Glutamatergic neuron (in vitro differentiated cells): Measurements from ENCODE around the gene CNTNAP2. TPM values are rescaled to one million over a fixed set of nuclear protein-coding genes. Genes with fewer than 3 reads are reported as not detected.

Experiments
- DNase-seq: peaks from one replicate; pipeline ENCODE4 v3.0.0; 2022
- H3K27ac Mint-ChIP-seq: one replicate; pipeline ENCODE4 v1.8.0; 2020; ENCODE audit warnings: mild to moderate bottlenecking, mixed read lengths, inconsistent platforms; ENCODE audit not compliant: unreplicated experiment
- H3K27me3 Mint-ChIP-seq: one replicate; pipeline ENCODE4 v1.8.0; 2020; ENCODE audit warnings: mild to moderate bottlenecking, moderate library complexity, mixed read lengths, inconsistent platforms; ENCODE audit not compliant: unreplicated experiment
- H3K36me3 Mint-ChIP-seq: one replicate; pipeline ENCODE4 v1.8.0; 2020; ENCODE audit warnings: mild to moderate bottlenecking, mixed read lengths, inconsistent platforms; ENCODE audit not compliant: unreplicated experiment
- H3K4me1 Mint-ChIP-seq: one replicate; pipeline ENCODE4 v1.8.0; 2020; ENCODE audit warnings: mild to moderate bottlenecking, low read depth, mixed read lengths, inconsistent platforms; ENCODE audit not compliant: unreplicated experiment
- H3K4me3 Mint-ChIP-seq: one replicate; pipeline ENCODE4 v1.8.0; 2020; ENCODE audit warnings: mild to moderate bottlenecking, mixed read lengths, inconsistent platforms; ENCODE audit not compliant: unreplicated experiment
- H3K9me3 Mint-ChIP-seq: one replicate; pipeline ENCODE4 v1.8.0; 2020; ENCODE audit warnings: mild to moderate bottlenecking, moderate library complexity, mixed read lengths, inconsistent platforms; ENCODE audit not compliant: unreplicated experiment
- total RNA-seq: library from RNA; stranded (reverse); fragmentation: NEBNext Ultra II Directional; extraction: Animal tissue kit (Norgen Biotek cat#: 25700); gene quantifications from one replicate; pipeline ENCODE4 v1.2.1, GENCODE V29; 2021; ENCODE audit not compliant: unreplicated experiment
- TF ChIP-seq, protein P1 (sequence below): fragments of 200-600 bp; sonication (generic); IDR thresholded peaks from one replicate; pipeline ENCODE4 v1.5.0; 2021; ENCODE audit not compliant: partially characterized antibody, unreplicated experiment

The CNTNAP2 gene
- total RNA-seq, 1 donor from 2014 or later: 25.8 TPM

DNA sequence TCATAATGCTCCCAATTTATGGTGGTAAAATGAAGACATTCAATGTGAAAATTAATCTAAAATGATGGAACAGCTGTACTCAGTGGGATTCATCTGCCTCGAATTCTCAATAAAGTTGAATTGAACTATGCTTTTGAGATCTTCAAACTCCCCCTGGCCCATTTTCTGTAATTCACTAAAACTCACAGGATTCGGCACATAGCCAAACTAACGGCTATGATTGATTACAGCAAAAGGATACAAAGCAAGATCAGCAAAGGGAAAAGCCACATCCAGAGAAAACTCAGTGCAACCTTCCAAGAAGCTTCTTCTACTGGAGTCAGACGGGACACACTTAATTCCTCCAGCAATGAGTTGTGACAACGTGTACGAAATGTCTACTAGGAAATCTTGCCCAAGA lies 307.5 kb downstream of the CNTNAP2 start:
- H3K4me3 Mint-ChIP-seq: no peak overlapping the region
- TF ChIP-seq, protein P1, sequence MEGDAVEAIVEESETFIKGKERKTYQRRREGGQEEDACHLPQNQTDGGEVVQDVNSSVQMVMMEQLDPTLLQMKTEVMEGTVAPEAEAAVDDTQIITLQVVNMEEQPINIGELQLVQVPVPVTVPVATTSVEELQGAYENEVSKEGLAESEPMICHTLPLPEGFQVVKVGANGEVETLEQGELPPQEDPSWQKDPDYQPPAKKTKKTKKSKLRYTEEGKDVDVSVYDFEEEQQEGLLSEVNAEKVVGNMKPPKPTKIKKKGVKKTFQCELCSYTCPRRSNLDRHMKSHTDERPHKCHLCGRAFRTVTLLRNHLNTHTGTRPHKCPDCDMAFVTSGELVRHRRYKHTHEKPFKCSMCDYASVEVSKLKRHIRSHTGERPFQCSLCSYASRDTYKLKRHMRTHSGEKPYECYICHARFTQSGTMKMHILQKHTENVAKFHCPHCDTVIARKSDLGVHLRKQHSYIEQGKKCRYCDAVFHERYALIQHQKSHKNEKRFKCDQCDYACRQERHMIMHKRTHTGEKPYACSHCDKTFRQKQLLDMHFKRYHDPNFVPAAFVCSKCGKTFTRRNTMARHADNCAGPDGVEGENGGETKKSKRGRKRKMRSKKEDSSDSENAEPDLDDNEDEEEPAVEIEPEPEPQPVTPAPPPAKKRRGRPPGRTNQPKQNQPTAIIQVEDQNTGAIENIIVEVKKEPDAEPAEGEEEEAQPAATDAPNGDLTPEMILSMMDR: no peak
- H3K9me3 Mint-ChIP-seq: no peaks in the 10 kb centered on the region
- H3K27me3 Mint-ChIP-seq: no peaks in the 10 kb centered on the region
- no peaks in the 10 kb centered on the region for H3K36me3 Mint-ChIP-seq
- no peak for DNase-seq
- no peak overlapping the region for H3K27ac Mint-ChIP-seq
- H3K4me1 Mint-ChIP-seq: no peaks in the 10 kb centered on the region

DNA sequence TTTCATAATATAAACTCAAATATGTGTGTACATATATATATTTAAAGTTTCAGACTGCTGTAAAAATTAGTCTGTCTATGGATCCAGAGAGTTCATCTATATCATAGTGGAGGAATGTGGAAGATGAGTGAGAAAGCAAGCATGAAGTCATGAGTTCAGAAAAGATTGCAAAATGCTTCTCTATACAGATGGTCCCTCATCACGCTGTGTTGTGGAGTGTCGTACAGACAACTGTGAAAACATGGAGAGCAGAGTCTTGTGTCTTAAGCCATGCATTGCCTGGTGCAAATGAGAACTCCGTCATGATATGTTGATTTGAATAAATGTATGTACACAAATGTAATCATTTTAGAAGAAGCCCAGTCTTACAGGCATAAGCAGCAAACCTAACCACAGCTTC lies 316.9 kb downstream of the CNTNAP2 start:
- Mint-ChIP-seq H3K4me1 (peaks cover 4% of the 10 kb centered on the region), H3K36me3 (no peaks in the 10 kb centered on the region), H3K4me3 (no peak overlapping the region), H3K27ac (no peak overlapping the region), H3K27me3 (no peaks in the 10 kb centered on the region), H3K9me3 (no peaks in the 10 kb centered on the region)
- TF ChIP-seq, protein P1: no peak
- DNase-seq: no peak

DNA sequence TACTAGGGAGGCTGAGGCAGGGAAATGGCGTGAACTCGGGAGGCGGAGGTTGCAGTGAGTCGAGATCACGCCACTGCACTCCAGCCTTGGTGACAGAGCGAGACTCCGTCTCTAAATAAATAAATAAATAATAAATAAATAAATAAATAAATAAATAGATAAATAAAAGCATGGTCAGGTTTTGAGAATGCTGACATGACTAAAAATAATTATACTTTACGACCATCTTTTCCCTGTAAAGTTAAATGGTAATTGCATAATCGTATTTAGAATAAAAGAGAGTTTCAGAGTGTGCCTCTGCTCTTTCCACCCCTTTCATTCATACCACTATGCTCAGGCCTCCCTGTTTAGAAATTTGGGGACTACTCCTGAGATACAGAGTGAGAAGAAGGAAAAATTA lies 326.5 kb downstream of the CNTNAP2 start:
- Mint-ChIP-seq H3K4me3 (no peak overlapping the region), H3K27ac (no peak overlapping the region), H3K9me3 (no peaks in the 10 kb centered on the region), H3K36me3 (no peaks in the 10 kb centered on the region), H3K27me3 (peaks cover 3% of the 10 kb centered on the region), H3K4me1 (no peaks in the 10 kb centered on the region)
- no peak for DNase-seq
- TF ChIP-seq, protein P1: no peak

DNA sequence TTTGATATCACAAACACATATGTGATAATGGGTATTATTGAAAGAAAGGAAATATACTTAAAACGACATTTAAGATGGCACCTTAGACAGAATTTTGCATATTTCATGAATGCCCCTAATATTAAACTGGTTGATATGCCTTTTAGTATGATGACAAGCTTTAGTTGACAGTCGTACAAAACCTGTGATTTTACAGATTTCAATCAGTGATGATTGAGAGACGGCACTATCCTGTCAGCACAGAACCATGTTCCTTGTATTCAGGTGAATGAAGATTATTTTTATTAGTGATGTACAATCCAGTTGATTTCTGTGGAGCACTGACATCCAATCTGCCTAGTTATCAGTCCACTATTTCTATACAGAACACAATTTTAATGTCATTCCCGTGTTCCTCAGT lies 333.0 kb downstream of the CNTNAP2 start:
- no peaks in the 10 kb centered on the region for H3K9me3 Mint-ChIP-seq
- H3K4me3 Mint-ChIP-seq: no peak overlapping the region
- no peak for DNase-seq
- no peaks in the 10 kb centered on the region for H3K36me3 Mint-ChIP-seq
- TF ChIP-seq, protein P1: no peak
- H3K27me3 Mint-ChIP-seq: no peaks in the 10 kb centered on the region
- no peaks in the 10 kb centered on the region for H3K4me1 Mint-ChIP-seq
- H3K27ac Mint-ChIP-seq: no peak overlapping the region

DNA sequence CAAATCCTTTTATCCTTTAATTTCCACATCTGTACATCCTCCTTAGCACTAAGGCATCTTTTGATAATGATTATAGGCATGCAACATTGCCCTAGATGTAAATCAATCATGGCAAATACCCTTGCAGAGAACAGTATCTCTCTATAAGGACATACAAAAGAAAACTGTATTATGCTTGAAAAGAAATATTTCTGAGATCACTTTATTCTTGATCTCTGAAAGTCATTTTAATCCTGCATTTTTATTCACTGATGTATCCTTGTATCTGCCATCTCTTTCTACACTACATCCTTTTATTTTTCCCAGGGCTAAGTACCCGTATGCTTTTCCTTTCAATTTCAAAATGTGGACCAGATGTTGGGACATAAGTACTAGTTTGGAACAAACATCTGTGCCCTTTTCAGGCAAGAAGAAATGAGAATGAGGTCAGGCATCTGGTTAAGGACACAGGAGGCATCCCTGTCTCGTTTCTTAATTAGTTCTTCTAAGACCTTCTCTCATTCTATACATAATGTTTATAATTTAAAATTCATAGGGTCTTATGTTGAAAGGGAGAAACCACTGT lies 338.6 kb downstream of the CNTNAP2 start:
- Mint-ChIP-seq H3K27ac (no peak overlapping the region), H3K9me3 (peaks cover 1% of the 10 kb centered on the region), H3K27me3 (no peaks in the 10 kb centered on the region), H3K4me3 (no peak overlapping the region), H3K4me1 (peaks cover 4% of the 10 kb centered on the region), H3K36me3 (no peaks in the 10 kb centered on the region)
- TF ChIP-seq, protein P1: no peak
- DNase-seq: no peak
